ENCODE results near the gene SF3A1. TPM values are rescaled to one million over a fixed set of nuclear protein-coding genes. Genes with fewer than 3 reads are reported as not detected.

The SF3A1 gene
- total and polyA plus RNA-seq, 2 of the 8 experiments (the other 6 are each of a cell fraction or from before 2014, with no cell fraction given): 27.8 to 285 TPM

- TF ChIP-seq, protein P1, sequence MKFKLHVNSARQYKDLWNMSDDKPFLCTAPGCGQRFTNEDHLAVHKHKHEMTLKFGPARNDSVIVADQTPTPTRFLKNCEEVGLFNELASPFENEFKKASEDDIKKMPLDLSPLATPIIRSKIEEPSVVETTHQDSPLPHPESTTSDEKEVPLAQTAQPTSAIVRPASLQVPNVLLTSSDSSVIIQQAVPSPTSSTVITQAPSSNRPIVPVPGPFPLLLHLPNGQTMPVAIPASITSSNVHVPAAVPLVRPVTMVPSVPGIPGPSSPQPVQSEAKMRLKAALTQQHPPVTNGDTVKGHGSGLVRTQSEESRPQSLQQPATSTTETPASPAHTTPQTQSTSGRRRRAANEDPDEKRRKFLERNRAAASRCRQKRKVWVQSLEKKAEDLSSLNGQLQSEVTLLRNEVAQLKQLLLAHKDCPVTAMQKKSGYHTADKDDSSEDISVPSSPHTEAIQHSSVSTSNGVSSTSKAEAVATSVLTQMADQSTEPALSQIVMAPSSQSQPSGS (IDR thresholded peaks at IDR 0.05; ENCODE audit: low read length): no peak
These were observed 65.4 kb downstream of the SF3A1 start (continued) for GRCh38 chr22:30291058-30291892.
